ENCODE results near the gene DDX27. TPM values are rescaled to one million over a fixed set of nuclear protein-coding genes. Genes with fewer than 3 reads are reported as not detected.

The DDX27 gene
- total and polyA plus RNA-seq, 9 of the 15 experiments (the other 6 are each of a cell fraction or from before 2014, with no cell fraction given): 17.9 to 79.3 (median 57.0) TPM

DNA sequence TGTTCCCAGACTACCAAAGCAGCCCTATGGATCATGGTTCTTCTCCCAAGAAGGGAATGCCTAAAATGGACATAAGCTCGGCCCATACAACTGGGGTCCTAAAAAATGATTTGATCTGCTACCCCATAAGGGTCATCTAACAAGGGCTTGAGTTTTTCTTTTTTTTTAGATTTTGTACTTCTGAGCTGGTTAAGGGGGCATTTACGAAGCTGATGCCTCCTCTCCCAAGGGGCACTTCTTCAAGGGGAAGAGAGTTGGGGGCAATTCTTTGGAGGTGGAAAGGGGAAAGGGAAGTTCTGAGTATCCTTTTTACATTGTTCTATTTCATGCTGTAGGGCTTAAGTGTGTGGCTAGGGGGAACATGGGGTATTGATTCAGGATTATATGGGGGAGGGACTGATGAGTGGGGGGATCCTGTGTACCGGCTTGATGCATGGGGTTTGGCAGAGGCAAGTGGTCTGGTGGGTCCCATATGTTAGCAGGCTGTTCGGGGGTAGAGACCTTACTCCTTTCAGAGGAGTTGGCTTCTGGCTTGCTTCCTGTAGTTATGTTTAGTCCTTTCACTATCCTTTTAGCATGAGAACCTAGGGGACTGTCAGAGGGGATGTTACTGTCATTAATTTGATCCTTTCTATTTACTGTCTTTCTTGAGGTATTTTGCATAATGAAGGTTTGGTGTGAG lies 66.7 kb downstream of the DDX27 start (continued):
- TF ChIP-seq ETV1 (tag; conservative IDR thresholded peaks at IDR 0.05; ENCODE audit: low read depth) (no peak), NCOR1 (IDR thresholded peaks at IDR 0.05) (peak; percentile 8; the same call in 1 of the 2 replicates), EWSR1 (IDR thresholded peaks at IDR 0.05; ENCODE audit: borderline replicate concordance, low read depth, partially characterized antibody) (peak; percentile 18), POLR2A (conservative IDR thresholded peaks at IDR 0.05) (peak; percentile 22), POLR2AphosphoS5 (IDR thresholded peaks at IDR 0.05; ENCODE audit: control insufficient read depth, insufficient read depth, low read depth, low read length) (peak; percentile 84)

DNA sequence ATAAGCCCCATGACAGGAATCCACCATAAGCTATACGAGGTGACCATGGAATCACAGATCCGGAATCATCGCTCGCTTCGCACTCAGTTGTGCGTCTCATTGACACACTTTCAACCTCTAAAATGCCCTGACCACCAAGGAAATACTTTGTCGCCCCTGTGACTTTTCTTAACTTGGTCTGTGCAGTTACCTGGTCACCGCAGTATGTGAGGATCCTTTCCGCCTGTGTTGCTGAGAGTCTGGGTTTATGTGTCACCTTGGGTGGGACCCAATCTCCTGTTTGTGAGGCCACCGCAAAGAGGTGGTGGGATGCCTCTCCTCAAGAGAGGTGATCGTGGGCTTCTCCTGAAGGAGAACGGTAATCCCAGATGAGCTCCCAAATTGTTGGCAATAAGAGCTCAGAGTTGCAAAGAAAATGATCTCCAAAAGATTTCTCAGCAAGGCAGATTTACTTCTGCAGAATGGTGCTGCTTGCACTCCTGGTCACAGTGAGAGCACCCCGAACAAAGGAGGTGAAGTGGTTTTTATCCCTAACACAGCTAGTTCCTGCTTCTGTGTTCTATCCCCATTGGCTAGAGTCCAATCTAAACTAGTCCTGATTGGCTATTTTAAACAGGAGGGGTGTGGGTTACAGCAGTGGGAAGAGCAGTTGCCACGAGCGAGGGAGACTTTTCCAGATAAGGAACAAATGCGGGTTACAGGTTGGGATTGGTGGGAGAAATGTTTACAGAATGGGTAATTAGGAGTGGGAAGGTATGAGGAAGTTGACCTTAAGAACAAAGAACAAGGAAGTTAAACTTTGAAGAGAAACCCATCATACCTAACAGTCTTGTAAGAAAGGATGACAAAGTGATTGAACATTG lies 67.7 kb downstream of the DDX27 start:
- H3K27me3 ChIP-seq (ENCODE audit: control insufficient read depth in 2 of 2, insufficient read depth in 2 of 2, low read length in 2 of 2): no peaks in the 10 kb centered on the region
- ChIA-PET CTCF (ENCODE audit: low intra/inter-chr PET ratio) (no interaction called here), POLR2A (interaction anchor here (0.7 to 2.5 kb wide), 8 partner anchors 8 to 37 kb away, joined by 3 to 24 read pairs (median 4); partner anchors contain the start of gene ZNFX1)
- DNase-seq (ENCODE audit: extremely low read depth in 1 of 4, low spot score in 3 of 4) (peak in 2 of 4 experiments; percentile 31 to 56), ATAC-seq (peak; percentile 9), FAIRE-seq (peak; percentile 35)
- peaks cover 71% of the 10 kb centered on the region for H3K79me2 ChIP-seq (ENCODE audit: control insufficient read depth, insufficient read depth, low read length)
- H3K9me1 ChIP-seq (ENCODE audit: control insufficient read depth, insufficient read depth, low read length): peaks cover 17% of the 10 kb centered on the region
- intact Hi-C loops (cut with micrococcal nuclease): no loop called here
- peaks cover 79% of the 10 kb centered on the region for H4K20me1 ChIP-seq (replicated peaks; ENCODE audit: control insufficient read depth, insufficient read depth, low read length)
- peaks cover 93% of the 10 kb centered on the region for H3K36me3 ChIP-seq (ENCODE audit: control insufficient read depth, insufficient read depth, low read length)
- H3K27ac ChIP-seq (ENCODE audit: extremely low read depth, low read depth, low read length): peak overlapping the region; percentile 66; the same call in 2 of the 3 replicates
- H3K9ac ChIP-seq (ENCODE audit: insufficient read depth in 1 of 2, low read depth in 2 of 2, low read length in 2 of 2): peak overlapping the region; percentile 18 to 35; a peak in 2 of 4 replicates
- in situ Hi-C loops (cut with MboI): no loop called here
- H3K9me3 ChIP-seq (replicated peaks; ENCODE audit: control insufficient read depth, insufficient read depth, low read depth, low read length): no peaks in the 10 kb centered on the region; the same call in 1 of the 2 replicates
- BruUV-seq (replicated peaks): no TSS peak
- peaks cover 7 to 51% of the 10 kb centered on the region in 2 experiments for H3K4me1 ChIP-seq (replicated peaks in 1 of 2; ENCODE audit: control insufficient read depth in 2 of 2, insufficient read depth in 2 of 2, low read length in 2 of 2)
- peak overlapping the region; percentile 93; the same call in 1 of the 2 replicates for H3K4me3 ChIP-seq
- H2AFZ ChIP-seq (ENCODE audit: low read depth, low read length): no peak overlapping the region
- H3K4me2 ChIP-seq (ENCODE audit: insufficient read depth, low read length): peak overlapping the region; percentile 50
- WGBS (ENCODE audit: insufficient coverage, low coverage, missing lambda C conversion rate): 69% methylated on average over 16 of the region's 16 CpGs
- TF ChIP-seq POLR2AphosphoS5 (IDR thresholded peaks at IDR 0.05; ENCODE audit: control insufficient read depth, insufficient read depth, low read depth, low read length) (peak; percentile 75), ZNF764 (CRISPR knock-in tag; IDR thresholded peaks at IDR 0.05; ENCODE audit: low read depth) (no peak), CGGBP1 (CRISPR knock-in tag; IDR thresholded peaks at IDR 0.05) (no peak), ZNF23 (CRISPR knock-in tag; IDR thresholded peaks at IDR 0.05) (no peak), ARID4B (CRISPR knock-in tag; IDR thresholded peaks at IDR 0.05) (no peak), EHMT2 (IDR thresholded peaks at IDR 0.05) (0 out of 2 replicates have a peak, but pooled peaks have one; percentile 18), XRCC3 (IDR thresholded peaks at IDR 0.05) (peak; percentile 16; the same call in 1 of the 2 replicates), SMARCE1 (IDR thresholded peaks at IDR 0.05) (no peak)
- TF ChIP-seq, protein P1, sequence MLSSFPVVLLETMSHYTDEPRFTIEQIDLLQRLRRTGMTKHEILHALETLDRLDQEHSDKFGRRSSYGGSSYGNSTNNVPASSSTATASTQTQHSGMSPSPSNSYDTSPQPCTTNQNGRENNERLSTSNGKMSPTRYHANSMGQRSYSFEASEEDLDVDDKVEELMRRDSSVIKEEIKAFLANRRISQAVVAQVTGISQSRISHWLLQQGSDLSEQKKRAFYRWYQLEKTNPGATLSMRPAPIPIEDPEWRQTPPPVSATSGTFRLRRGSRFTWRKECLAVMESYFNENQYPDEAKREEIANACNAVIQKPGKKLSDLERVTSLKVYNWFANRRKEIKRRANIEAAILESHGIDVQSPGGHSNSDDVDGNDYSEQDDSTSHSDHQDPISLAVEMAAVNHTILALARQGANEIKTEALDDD (IDR thresholded peaks at IDR 0.05): peak; percentile 80
